GM10847 (cell line): ENCODE data around the gene ENTREP3.

Experiments used
- POLR2A ChIP-seq: IDR thresholded peaks from 2 replicates; pipeline ENCODE4 v1.6.1; 2011; ENCODE audit not compliant: insufficient read length; ENCODE audit errors: extremely low read depth

Gene ENTREP3

DNA sequence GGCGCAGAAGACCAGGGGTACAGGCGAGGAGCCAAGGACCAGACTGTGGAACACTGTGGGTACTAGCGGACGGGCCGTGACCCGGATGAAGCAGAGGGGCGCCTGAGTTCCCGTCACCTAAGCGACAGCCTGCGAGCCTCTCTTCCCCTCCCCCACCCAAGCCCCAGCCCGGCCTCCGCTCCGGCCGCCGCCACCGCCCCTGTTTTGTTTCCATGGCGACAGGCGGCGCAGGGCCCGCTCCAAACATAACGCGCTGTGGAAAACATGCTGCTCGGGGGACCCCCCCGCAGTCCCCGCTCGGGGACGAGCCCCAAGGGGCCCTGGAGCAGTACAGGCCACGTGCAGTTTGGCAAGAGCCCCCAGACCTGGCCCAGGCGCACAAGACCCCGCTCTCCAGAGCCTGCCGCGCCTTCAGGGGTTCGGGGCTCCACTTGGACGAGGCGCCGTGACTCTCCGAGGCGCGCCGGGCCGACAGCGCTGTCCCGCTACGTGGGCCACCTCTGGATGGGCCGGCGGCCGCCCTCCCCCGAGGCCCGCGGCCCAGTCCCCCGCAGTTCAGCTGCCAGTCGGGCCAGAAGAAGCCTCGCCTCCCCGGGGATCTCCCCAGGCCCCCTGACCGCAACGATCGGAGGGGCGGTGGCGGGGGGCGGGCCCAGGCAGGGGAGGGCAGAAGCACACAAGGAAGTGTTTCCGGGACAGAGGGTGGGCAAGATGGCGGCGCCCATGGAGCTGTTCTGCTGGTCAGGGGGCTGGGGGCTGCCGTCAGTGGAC is 46.6 kb downstream of the ENTREP3 start, which contains the start of gene MTX1:
TSS of gene MTX1 (plus strand) at position 155 of the 771 bp plus-strand sequence. CDS start at position 265, 110 bp downstream.
- peak; percentile 71 for TF ChIP-seq POLR2A

DNA sequence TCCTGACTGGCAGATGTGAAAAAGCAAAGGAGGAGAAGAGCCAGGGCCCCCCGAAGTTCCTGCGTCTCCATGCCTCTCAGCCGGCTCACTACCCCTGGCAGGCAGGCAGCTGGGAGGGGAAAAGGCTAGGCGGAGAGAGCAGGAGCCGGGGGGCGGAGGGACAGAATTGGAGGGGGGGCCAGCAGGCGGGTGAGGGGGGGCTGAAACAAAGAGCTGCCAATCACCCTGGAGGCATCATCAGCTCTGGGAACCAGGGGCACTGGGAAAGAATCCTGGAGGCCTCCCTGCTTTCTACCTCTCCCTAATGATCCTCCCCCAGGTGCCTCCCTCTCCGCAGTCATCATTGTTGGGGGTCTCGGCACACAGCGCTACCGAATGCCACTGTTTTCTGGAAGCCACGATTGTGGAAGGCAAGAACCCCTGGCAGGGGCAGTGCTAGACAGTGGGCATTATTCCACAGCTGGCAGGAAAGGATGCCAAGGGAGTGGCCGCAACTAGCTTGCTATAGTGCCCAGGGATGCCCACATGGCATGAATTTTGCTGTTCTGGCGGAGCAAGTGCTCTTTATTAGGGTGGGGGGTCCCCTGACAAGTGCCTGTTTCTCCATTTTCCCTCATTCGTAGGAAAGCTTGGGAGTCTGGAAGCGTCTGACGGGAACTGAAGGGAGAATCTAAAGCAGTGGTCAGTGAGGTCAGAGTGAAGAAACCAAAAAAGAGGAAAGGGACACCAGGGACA is 47.3 kb downstream of the ENTREP3 start, which contains the start of gene THBS3:
TSS of gene THBS3 (minus strand) at position 92 of the 735 bp plus-strand sequence. CDS start at position 71, 21 bp downstream.
- TF ChIP-seq POLR2A, result no peak

GRCh38 chr1:155206891-155207805 is 48.1 kb downstream of the ENTREP3 start:
- no peak for TF ChIP-seq POLR2A

GRCh38 chr1:155205969-155206593 is 49.2 kb downstream of the ENTREP3 start:
- TF ChIP-seq POLR2A, result no peak

GRCh38 chr1:155205035-155205434 is 50.2 kb downstream of the ENTREP3 start:
- no peak for TF ChIP-seq POLR2A

GRCh38 chr1:155202731-155203515 is 52.4 kb downstream of the ENTREP3 start:
- no peak for TF ChIP-seq POLR2A

GRCh38 chr1:155202198-155202597 is 53.1 kb downstream of the ENTREP3 start:
- TF ChIP-seq POLR2A, result no peak

- TF ChIP-seq POLR2A, result no peak
Observed at GRCh38 chr1:155200920-155201319, 54.4 kb downstream of the ENTREP3 start.

GRCh38 chr1:155199792-155200191 is 55.5 kb downstream of the ENTREP3 start:
- TF ChIP-seq POLR2A, result no peak

GRCh38 chr1:155198547-155198906 is 56.8 kb downstream of the ENTREP3 start:
- TF ChIP-seq POLR2A, result no peak

DNA sequence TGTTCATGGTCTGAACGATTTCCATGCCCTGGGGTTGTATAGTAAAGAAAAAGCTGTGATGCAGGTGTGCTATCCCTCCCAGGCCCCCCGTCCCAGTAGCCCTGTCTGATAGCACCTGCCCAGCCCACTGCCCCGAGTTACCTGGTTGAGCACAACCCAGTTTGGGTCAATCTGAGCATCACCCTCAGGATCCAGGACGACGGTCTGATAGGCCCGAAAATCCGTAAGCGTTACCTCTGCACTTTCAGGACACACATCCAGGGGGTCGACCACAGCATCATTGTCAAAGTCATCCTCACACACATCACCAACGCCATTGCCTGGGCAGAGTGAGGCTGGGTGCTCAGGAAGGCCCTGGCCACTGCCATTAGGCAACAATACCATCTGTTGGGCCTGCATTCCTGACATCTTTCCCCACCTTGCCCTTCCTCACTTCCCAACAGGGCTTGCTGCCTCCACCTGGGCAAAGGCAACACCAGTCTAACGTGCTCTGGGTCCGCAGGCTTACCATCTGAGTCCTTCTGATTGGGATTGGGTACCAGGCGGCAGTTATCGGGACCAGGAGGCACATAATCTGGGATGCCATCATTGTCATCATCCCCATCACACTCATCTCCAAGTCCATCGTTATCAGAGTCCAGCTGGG is 57.3 kb downstream of the ENTREP3 start:
- no peak for TF ChIP-seq POLR2A
